Measurements from ENCODE around the gene CTCFL. TPM values are rescaled to one million over a fixed set of nuclear protein-coding genes. Genes with fewer than 3 reads are reported as not detected.
A peak's percentile ranks its signal among the peaks of the same experiment; 100 is the strongest.

CTCFL gene
- total and polyA plus RNA-seq, 3 donors from 2014 or later, result 19.8 to 33.9 (median 24.8) TPM

GRCh38 chr20:57523782-57524181 lies 1.2 kb downstream of the CTCFL start:
- Histone ChIP-seq H3K27me3 (no peaks in the 10 kb centered on the region), H3K4me3 (no peak overlapping the region), H3K9me3 (no peaks in the 10 kb centered on the region), H3K36me3 (ENCODE audit: low read depth, missing control alignments) (no peaks in the 10 kb centered on the region), H3K4me1 (peaks cover 4% of the 10 kb centered on the region), H3K27ac (no peak overlapping the region)
- intact Hi-C loops (cut with DNase I; ENCODE audit: low total_unique reads), result no loop called here
- TF ChIP-seq, protein P1, sequence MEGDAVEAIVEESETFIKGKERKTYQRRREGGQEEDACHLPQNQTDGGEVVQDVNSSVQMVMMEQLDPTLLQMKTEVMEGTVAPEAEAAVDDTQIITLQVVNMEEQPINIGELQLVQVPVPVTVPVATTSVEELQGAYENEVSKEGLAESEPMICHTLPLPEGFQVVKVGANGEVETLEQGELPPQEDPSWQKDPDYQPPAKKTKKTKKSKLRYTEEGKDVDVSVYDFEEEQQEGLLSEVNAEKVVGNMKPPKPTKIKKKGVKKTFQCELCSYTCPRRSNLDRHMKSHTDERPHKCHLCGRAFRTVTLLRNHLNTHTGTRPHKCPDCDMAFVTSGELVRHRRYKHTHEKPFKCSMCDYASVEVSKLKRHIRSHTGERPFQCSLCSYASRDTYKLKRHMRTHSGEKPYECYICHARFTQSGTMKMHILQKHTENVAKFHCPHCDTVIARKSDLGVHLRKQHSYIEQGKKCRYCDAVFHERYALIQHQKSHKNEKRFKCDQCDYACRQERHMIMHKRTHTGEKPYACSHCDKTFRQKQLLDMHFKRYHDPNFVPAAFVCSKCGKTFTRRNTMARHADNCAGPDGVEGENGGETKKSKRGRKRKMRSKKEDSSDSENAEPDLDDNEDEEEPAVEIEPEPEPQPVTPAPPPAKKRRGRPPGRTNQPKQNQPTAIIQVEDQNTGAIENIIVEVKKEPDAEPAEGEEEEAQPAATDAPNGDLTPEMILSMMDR (IDR thresholded peaks at IDR 0.05), result no peak
- WGBS, 2 donors, result 41 to 62% methylated on average over 11 of the region's 11 CpGs
- no peak for DNase-seq

DNA sequence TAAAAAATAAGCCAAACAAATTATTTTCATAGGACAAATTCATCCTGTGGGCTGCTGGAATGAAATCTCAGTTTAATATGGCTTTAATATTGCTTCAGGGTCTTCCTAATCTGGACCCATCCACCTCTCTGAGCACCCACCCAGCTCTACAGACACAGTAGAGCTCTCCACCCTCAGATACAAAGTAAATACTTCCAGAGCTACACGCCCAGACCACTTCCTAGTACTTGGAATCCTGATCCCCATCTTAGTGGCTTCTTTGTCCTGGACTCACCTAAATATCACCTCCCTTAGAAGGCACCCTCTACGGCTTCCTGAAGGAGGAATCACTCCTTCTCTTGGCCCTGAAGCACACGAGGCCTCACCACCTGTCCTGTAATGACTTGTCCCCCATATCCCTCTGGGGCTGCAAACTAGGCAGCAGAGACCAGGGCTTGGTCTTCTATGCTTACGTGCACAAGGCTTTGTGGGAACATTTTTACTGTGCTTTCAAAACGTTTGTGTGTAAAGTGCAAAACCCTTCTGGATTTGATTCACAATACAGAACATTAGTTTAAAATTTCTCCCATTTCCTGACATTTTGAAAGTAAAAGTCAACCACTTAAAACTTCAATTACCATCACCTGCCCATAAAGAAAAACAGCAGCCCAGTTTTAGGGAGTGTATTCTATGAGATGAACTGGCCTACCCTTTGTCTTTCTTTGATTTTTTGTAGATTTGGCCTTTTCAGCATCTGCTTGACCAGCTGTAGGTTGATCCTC lies 2.4 kb downstream of the CTCFL start:
- Histone ChIP-seq H3K36me3 (ENCODE audit: low read depth, missing control alignments) (no peaks in the 10 kb centered on the region), H3K4me1 (peaks cover 4% of the 10 kb centered on the region), H3K4me3 (no peak overlapping the region), H3K9me3 (no peaks in the 10 kb centered on the region), H3K27ac (no peak overlapping the region), H3K27me3 (no peaks in the 10 kb centered on the region)
- no peak for DNase-seq
- TF ChIP-seq, protein P1 (IDR thresholded peaks at IDR 0.05), result no peak
- no peak for TF ChIP-seq POLR2A (IDR thresholded peaks at IDR 0.05)
- intact Hi-C loops (cut with DNase I; ENCODE audit: low total_unique reads), result no loop called here
- WGBS, 2 donors, result 69 to 73% methylated on average over 5 of the region's 5 CpGs

GRCh38 chr20:57517904-57518303 lies 7.0 kb downstream of the CTCFL start:
- H3K36me3 ChIP-seq (ENCODE audit: low read depth, missing control alignments), result no peaks in the 10 kb centered on the region
- H3K27ac ChIP-seq, result no peak overlapping the region
- TF ChIP-seq, protein P1 (IDR thresholded peaks at IDR 0.05), result no peak
- no peak for TF ChIP-seq POLR2A (IDR thresholded peaks at IDR 0.05)
- intact Hi-C loops (cut with DNase I; ENCODE audit: low total_unique reads), result no loop called here
- H3K4me3 ChIP-seq, result no peak overlapping the region
- no peaks in the 10 kb centered on the region for H3K9me3 ChIP-seq
- no peaks in the 10 kb centered on the region for H3K4me1 ChIP-seq
- no peak for DNase-seq
- no peaks in the 10 kb centered on the region for H3K27me3 ChIP-seq
- WGBS, 2 donors, result 79 to 84% methylated on average over 5 of the region's 5 CpGs

DNA sequence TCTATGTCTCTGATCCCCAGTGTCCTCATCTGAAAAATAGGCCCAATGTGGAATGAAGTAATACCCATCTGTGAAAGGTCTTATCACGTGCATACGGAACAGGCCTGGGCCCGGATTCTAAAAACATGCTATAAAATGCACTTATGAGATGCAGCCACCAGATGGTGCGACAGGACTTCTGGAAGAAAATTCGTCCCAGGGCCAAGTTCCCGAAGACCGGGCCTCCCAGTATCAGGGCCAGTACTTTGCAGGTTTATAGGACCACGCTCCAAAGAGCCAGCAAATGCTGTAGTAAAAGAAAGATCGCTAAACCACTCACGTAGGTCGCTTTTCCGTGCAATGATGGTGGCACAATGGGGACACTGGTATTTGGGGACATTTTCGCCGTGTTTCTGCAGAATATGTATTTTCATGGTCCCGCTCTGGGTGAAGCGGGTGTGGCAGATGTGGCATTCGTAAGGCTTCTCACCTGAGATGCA lies 10.6 kb downstream of the CTCFL start:
- H3K36me3 ChIP-seq (ENCODE audit: low read depth, missing control alignments), result no peaks in the 10 kb centered on the region
- no peaks in the 10 kb centered on the region for H3K4me1 ChIP-seq
- H3K4me3 ChIP-seq, result no peak overlapping the region
- intact Hi-C loops (cut with DNase I; ENCODE audit: low total_unique reads), result loop anchor here (5.0 kb wide), 1 partner anchor 78 kb away; no protein-coding TSS in a partner anchor
- no peaks in the 10 kb centered on the region for H3K27me3 ChIP-seq
- no peak overlapping the region for H3K27ac ChIP-seq
- DNase-seq, result peak; percentile 78
- WGBS, 2 donors, result 52 to 72% methylated on average over 11 to 17 of the region's 17 CpGs
- TF ChIP-seq, protein P1 (IDR thresholded peaks at IDR 0.05), result peak; percentile 71 to 78 (median 75)
- TF ChIP-seq POLR2A (IDR thresholded peaks at IDR 0.05), result no peak
- H3K9me3 ChIP-seq, result no peaks in the 10 kb centered on the region

- no peak overlapping the region for H3K27ac ChIP-seq
- no peak overlapping the region for H3K4me3 ChIP-seq
- intact Hi-C loops (cut with DNase I; ENCODE audit: low total_unique reads), result loop anchor here (5.0 kb wide), 1 partner anchor 79 kb away; no protein-coding TSS in a partner anchor
- DNase-seq, result no peak
- H3K36me3 ChIP-seq (ENCODE audit: low read depth, missing control alignments), result no peaks in the 10 kb centered on the region
- no peaks in the 10 kb centered on the region for H3K4me1 ChIP-seq
- H3K27me3 ChIP-seq, result no peaks in the 10 kb centered on the region
- 84 to 90% methylated on average over 1 of the region's 1 CpG for WGBS, 2 donors
- TF ChIP-seq POLR2A (IDR thresholded peaks at IDR 0.05), result no peak
- TF ChIP-seq, protein P1 (IDR thresholded peaks at IDR 0.05), result no peak
- no peaks in the 10 kb centered on the region for H3K9me3 ChIP-seq
Measured at GRCh38 chr20:57513199-57513598, 11.7 kb downstream of the CTCFL start.
